ENCODE results near the gene BMS1. TPM values are rescaled to one million over a fixed set of nuclear protein-coding genes. Genes with fewer than 3 reads are reported as not detected.
A peak's percentile ranks its signal among the peaks of the same experiment; 100 is the strongest.

BMS1 gene
- total RNA-seq, 1 donor from 2014 or later, result 14.1 TPM

DNA sequence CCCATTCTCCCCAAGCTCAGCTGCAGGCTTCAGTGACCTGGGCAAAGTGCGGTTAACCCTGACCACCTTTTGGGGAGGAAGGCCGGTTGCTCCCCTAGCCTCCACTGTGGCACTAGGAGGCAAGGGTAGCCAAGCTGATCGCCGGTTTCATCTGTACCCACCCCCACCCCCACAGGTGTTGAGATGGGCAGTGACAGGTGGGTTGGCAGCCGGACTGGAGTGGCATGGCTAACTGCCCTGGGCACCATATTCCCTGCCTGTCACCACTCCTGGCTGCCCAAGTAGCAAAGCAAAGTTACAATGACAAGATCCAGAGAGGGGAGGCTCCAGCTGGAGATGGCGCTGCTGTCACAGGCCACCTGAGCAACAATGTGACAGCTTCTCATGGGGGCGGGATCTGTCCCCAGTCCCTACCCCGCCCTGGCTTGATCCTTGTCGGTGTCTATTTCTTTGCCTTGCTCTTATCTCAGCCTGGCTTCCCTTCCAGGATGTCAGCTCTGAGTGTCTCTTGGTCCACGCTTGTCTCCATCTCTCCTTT, 27.0 kb upstream of the BMS1 start:
- TF ChIP-seq, protein P1, sequence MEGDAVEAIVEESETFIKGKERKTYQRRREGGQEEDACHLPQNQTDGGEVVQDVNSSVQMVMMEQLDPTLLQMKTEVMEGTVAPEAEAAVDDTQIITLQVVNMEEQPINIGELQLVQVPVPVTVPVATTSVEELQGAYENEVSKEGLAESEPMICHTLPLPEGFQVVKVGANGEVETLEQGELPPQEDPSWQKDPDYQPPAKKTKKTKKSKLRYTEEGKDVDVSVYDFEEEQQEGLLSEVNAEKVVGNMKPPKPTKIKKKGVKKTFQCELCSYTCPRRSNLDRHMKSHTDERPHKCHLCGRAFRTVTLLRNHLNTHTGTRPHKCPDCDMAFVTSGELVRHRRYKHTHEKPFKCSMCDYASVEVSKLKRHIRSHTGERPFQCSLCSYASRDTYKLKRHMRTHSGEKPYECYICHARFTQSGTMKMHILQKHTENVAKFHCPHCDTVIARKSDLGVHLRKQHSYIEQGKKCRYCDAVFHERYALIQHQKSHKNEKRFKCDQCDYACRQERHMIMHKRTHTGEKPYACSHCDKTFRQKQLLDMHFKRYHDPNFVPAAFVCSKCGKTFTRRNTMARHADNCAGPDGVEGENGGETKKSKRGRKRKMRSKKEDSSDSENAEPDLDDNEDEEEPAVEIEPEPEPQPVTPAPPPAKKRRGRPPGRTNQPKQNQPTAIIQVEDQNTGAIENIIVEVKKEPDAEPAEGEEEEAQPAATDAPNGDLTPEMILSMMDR (IDR thresholded peaks at IDR 0.05), result no peak
- H3K27me3 Mint-ChIP-seq (ENCODE audit: low read depth), result peaks cover 44% of the 10 kb centered on the region
- no peaks in the 10 kb centered on the region for H3K36me3 Mint-ChIP-seq (ENCODE audit: low read depth)
- peak overlapping the region; percentile 23 for H3K4me3 Mint-ChIP-seq (ENCODE audit: unreplicated experiment)
- H3K4me1 Mint-ChIP-seq (ENCODE audit: low read depth), result peaks cover 7% of the 10 kb centered on the region
- no peak overlapping the region for H3K27ac Mint-ChIP-seq (ENCODE audit: unreplicated experiment)
- H3K9me3 Mint-ChIP-seq (ENCODE audit: low read depth), result no peaks in the 10 kb centered on the region
- no peak for DNase-seq (ENCODE audit: low spot score)

DNA sequence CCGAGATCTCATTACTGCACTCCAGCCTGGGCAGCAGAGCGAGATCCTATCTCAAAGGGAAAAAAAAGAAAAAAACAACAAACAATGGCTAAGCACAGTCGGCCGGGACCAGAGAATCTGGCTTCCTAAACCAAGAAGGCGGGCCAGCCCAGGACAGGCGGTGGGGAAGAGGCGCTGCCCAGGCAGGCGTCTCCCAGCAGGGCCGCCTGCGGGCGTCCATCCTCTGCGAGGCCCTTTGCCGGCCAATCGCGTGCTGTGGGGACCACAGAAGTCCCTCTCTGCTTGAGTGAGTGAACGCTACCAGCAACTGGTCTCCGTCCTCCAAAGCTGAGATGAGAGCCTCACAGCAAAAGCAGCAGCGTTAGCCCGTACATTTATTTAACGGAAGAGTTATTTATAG, 14.7 kb upstream of the BMS1 start:
- DNase-seq (ENCODE audit: low spot score), result no peak
- TF ChIP-seq, protein P1 (IDR thresholded peaks at IDR 0.05), result no peak
- H3K36me3 Mint-ChIP-seq (ENCODE audit: low read depth), result peaks cover 1% of the 10 kb centered on the region
- H3K4me1 Mint-ChIP-seq (ENCODE audit: low read depth), result no peaks in the 10 kb centered on the region
- peaks cover 4% of the 10 kb centered on the region for H3K9me3 Mint-ChIP-seq (ENCODE audit: low read depth)
- peaks cover 31% of the 10 kb centered on the region for H3K27me3 Mint-ChIP-seq (ENCODE audit: low read depth)
- H3K4me3 Mint-ChIP-seq (ENCODE audit: unreplicated experiment), result no peak overlapping the region
- H3K27ac Mint-ChIP-seq (ENCODE audit: unreplicated experiment), result no peak overlapping the region

DNA sequence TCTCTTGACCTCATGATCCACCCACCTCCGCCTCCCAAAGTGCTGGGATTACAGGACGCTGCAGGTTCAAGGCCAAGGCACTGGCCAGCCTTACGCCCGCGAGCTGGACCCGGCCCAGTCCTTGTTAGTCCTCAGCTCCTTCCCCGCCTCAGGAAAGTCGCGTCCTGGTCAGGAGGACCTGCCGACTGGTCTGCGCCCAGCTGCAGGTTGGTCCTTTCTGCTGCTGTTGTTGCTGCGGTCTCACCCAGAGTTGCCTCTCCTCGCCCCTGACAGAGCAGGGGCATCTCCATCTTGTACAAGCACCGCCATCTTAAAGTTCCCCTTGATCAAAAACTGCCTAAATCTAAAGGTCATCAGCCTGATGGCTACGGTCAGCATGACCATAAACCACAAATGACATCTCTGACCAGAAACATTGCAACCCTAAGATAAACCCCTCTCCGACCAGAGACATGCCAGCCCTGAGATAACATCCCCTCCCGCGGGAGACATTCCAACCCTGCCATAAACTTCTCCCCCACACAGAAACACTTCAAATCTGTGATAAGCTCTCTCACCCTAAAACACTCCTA, 13.9 kb upstream of the BMS1 start:
- H3K36me3 Mint-ChIP-seq (ENCODE audit: low read depth), result peaks cover 1% of the 10 kb centered on the region
- H3K4me3 Mint-ChIP-seq (ENCODE audit: unreplicated experiment), result no peak overlapping the region
- TF ChIP-seq, protein P1 (IDR thresholded peaks at IDR 0.05), result no peak
- H3K4me1 Mint-ChIP-seq (ENCODE audit: low read depth), result no peaks in the 10 kb centered on the region
- no peak overlapping the region for H3K27ac Mint-ChIP-seq (ENCODE audit: unreplicated experiment)
- H3K27me3 Mint-ChIP-seq (ENCODE audit: low read depth), result peaks cover 27% of the 10 kb centered on the region
- H3K9me3 Mint-ChIP-seq (ENCODE audit: low read depth), result peaks cover 4% of the 10 kb centered on the region
- no peak for DNase-seq (ENCODE audit: low spot score)

DNA sequence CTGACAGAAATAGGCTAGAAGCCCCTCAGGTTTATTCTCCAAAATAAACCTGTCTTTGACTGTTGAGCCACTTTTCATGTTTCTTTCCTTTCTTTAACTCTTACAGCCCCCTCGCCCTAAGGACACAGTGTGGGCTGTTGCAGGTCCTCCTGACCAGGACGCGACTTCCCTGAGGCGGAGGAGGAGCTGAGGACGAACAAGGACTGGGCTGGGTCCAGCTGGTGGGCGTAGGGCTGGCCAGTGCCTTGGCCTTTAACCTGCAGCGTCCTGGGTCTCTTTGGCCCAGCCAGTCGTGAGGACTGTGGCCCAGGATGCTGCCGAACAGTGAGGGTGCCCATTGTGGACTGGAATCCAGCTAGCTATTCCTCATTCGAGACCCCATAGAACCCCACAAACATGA, 13.4 kb upstream of the BMS1 start:
- Mint-ChIP-seq H3K4me3 (ENCODE audit: unreplicated experiment) (no peak overlapping the region), H3K27me3 (ENCODE audit: low read depth) (peaks cover 27% of the 10 kb centered on the region), H3K27ac (ENCODE audit: unreplicated experiment) (no peak overlapping the region), H3K36me3 (ENCODE audit: low read depth) (peaks cover 1% of the 10 kb centered on the region), H3K4me1 (ENCODE audit: low read depth) (no peaks in the 10 kb centered on the region), H3K9me3 (ENCODE audit: low read depth) (peaks cover 4% of the 10 kb centered on the region)
- TF ChIP-seq, protein P1 (IDR thresholded peaks at IDR 0.05), result no peak
- DNase-seq (ENCODE audit: low spot score), result no peak

DNA sequence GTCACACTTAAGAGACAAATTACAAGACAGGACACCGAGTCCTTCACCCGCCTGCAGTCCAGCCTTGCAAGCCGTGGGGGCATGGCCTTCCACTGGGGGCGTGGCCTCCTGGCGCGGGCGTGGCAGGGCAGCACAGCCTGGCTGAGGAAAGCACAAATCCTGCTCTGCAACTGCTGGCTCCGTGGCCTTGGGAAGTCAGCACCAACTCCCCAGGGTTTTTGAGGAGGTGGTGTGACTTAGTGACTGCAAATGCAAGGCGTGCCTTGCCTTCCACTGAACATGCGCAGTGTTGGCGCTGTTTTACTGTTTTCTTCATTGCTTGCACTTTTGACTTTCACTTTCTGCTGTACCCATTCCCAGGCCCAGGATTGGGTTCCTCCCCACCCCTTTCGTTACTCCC, 12.9 kb upstream of the BMS1 start:
- peaks cover 1% of the 10 kb centered on the region for H3K36me3 Mint-ChIP-seq (ENCODE audit: low read depth)
- TF ChIP-seq, protein P1 (IDR thresholded peaks at IDR 0.05), result no peak
- peaks cover 26% of the 10 kb centered on the region for H3K27me3 Mint-ChIP-seq (ENCODE audit: low read depth)
- H3K4me1 Mint-ChIP-seq (ENCODE audit: low read depth), result no peaks in the 10 kb centered on the region
- H3K27ac Mint-ChIP-seq (ENCODE audit: unreplicated experiment), result no peak overlapping the region
- H3K4me3 Mint-ChIP-seq (ENCODE audit: unreplicated experiment), result no peak overlapping the region
- H3K9me3 Mint-ChIP-seq (ENCODE audit: low read depth), result peaks cover 4% of the 10 kb centered on the region
- DNase-seq (ENCODE audit: low spot score), result no peak
